RWPE1 (cell line): ENCODE results near the gene KIF3C.
"Not testable (repeated sequence)": the region's sequence is repeated elsewhere in the genome, so short reads cannot be mapped to it uniquely, and the experiment has no call there.

Experiments
- CTCF ChIA-PET: fragments of 350-600 bp; sonication (Branson Sonifier 250); formaldehyde crosslinking; extraction: SDS; loops from one replicate; lab custom pipeline; 2021; lab: Yijun Ruan, JAX
- POLR2A ChIA-PET: fragments of 400-600 bp; formaldehyde crosslinking; extraction: SDS; loops from one replicate; lab custom pipeline; 2020; ENCODE audit warnings: antibody characterized with exemption; ENCODE audit not compliant: low non-redundant PET; lab: Yijun Ruan, JAX
- DNase-seq: peaks from one replicate; pipeline ENCODE4 v3.0.0; 2012; ENCODE audit warnings: low spot score
- H3K27ac ChIP-seq: fragments of 450-650 bp; 2 replicates; pipeline ENCODE4 v1.5.1; 2017
- TF ChIP-seq, protein P1 (sequence below): fragments of 450-650 bp; conservative IDR thresholded peaks from 2 replicates; pipeline ENCODE4 v1.5.1; 2017; ENCODE audit warnings: low read depth, mild to moderate bottlenecking

The KIF3C gene

DNA sequence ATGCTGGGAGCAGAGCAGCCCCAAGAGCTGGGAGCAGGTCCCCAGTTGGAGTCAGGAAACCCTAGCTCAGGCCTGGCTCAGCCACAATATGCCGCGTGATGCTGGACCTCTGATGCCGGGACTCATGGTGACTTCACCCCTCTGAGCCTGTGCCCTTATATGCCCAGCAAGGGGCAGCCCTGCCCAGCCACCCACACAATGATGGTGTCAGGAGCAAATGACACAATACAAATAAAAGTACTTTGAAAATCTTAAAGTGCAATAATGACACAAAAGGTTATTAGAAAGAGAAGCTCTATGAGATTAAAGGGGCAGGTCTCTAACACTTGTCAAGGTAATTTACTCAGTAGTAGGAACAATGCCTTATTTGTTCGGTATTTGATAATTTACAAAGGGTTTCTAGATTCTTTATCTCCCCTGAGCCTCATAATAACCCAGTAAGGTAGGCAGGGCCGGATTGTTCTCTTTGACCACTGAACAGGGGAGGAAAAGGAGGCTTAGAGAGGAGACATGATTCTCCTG lies 18.3 kb upstream of the KIF3C start:
- ChIA-PET POLR2A (no interaction called here), CTCF (interaction anchor here (0.6 kb wide), 2 partner anchors 9 to 85 kb away, joined by 3 to 5 read pairs; no protein-coding TSS in a partner anchor)
- DNase-seq = no peak
- peak overlapping the region; percentile 86 for H3K27ac ChIP-seq
- TF ChIP-seq, protein P1, sequence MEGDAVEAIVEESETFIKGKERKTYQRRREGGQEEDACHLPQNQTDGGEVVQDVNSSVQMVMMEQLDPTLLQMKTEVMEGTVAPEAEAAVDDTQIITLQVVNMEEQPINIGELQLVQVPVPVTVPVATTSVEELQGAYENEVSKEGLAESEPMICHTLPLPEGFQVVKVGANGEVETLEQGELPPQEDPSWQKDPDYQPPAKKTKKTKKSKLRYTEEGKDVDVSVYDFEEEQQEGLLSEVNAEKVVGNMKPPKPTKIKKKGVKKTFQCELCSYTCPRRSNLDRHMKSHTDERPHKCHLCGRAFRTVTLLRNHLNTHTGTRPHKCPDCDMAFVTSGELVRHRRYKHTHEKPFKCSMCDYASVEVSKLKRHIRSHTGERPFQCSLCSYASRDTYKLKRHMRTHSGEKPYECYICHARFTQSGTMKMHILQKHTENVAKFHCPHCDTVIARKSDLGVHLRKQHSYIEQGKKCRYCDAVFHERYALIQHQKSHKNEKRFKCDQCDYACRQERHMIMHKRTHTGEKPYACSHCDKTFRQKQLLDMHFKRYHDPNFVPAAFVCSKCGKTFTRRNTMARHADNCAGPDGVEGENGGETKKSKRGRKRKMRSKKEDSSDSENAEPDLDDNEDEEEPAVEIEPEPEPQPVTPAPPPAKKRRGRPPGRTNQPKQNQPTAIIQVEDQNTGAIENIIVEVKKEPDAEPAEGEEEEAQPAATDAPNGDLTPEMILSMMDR = no peak

DNA sequence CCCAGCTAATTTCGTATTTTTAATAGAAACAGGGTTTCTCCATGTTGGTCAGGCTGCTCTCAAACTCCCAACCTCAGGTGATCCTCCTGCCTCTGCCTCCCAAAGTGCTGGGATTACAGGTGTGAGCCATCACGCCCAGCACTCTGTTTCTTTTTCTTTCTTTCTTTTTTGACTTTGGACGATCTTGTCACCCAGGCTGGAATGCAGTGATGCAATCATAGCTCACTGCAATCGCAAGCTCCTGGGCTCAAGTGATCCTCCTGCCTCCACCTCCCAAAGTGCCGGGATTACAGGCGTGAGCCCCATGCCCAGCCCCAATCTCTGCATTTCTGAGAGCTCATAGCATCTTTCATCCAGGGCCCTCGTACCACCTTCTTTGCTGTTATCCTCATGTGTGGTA lies 17.1 kb upstream of the KIF3C start:
- POLR2A ChIA-PET, DNase-seq, CTCF ChIA-PET: not testable (repeated sequence)
- H3K27ac ChIP-seq = peak overlapping the region; percentile 86

DNA sequence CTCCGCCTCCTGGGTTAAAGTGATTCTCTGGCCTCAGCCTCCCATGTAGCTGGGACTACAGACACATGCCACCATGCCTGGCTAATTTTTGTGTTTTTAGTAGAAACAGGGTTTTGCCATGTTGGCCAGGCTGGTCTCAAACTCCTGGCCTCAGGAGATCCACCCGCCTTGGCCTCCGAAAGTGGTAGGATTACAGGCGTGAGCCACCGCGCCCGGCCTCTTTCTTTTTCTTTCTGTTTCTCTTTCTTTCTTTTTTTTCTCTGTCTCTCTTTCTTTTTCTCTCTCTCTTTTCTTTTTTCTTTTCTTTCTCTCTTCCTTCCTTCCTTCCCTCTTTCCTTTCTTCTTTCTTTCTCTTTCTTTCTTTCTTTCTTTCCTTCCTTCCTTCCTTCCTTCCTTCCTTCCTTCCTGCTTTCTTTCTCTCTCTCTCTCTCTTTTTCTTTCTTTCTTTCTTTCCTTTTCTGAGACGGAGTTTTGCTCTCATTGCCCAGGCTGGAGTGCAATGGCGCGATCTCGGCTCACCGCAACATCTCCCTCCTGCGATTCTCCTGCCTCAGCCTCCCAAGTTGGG lies 16.6 kb upstream of the KIF3C start:
- CTCF ChIA-PET = not testable (repeated sequence)

DNA sequence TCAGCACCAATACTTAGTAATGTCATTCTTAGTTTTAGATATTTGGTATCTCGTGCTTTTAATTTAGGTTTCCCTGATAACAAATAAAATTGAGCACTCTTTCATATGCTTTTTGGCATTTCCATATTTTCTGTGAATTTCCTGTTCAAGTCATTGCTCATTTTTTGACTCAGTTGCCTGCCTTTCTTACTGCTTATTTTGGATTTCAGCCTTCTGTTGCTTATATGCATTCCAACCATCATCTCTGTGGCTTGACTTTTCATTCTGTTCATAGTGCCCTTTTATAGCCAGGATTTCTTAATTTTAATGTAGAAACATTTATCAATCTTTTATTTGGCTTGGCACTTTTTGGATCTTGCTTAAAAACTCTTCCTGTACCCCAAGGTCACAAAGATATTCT lies 14.5 kb upstream of the KIF3C start:
- ChIA-PET CTCF (no interaction called here), POLR2A (no interaction called here)
- no peak for DNase-seq
- TF ChIP-seq, protein P1 = no peak
- H3K27ac ChIP-seq = no peak overlapping the region

More for the DNA sequence above, 16.6 kb upstream of the KIF3C start:
- peak overlapping the region; percentile 86 for H3K27ac ChIP-seq
- DNase-seq, POLR2A ChIA-PET: not testable (repeated sequence)

DNA sequence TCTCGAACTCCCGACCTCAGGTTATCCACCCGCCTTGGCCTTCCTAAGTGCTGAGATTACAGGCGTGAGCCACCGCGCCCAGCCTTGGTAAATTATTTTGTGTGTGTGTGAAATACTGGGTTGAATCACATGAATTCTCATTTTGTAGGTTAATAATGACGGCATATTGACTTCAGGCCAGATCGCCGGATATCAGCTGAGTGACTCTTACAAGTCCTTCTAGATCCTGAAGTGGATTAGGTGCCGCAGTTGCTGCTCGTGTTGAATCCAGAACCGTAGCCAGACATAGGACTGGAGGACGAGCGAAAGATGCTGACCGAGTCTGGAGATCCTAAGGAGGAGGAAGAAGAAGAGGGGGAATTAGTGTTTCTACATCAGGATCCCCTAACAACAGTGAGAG lies 12.2 kb upstream of the KIF3C start:
- ChIA-PET CTCF (no interaction called here), POLR2A (no interaction called here)
- no peak for DNase-seq
- TF ChIP-seq, protein P1 = no peak
- no peak overlapping the region for H3K27ac ChIP-seq

DNA sequence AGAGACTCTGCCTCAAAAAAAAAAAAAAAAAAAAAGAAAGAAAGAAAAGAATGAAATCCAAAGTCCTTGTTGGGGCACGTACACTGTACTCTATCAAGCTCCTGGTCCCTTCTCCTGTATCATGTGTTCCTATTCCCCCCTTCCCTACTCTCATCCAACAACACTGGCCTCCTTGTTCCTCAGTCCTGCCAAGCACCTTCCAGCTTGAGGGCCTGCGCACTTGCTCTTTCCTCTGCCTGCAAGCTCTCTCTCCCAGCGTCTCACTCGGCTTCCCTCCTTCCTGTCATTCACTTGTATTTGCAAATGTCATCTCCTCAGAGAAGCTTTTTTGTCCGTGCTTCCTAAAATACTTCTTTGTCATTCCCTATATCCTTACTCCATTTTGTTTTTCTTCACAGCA lies 10.8 kb upstream of the KIF3C start:
- no peak for DNase-seq
- TF ChIP-seq, protein P1 = no peak
- H3K27ac ChIP-seq = no peak overlapping the region
- POLR2A ChIA-PET = no interaction called here
- CTCF ChIA-PET = interaction anchor here (0.8 to 0.9 kb wide), 2 partner anchors 42 kb away, joined by 3 read pairs; no protein-coding TSS in a partner anchor

DNA sequence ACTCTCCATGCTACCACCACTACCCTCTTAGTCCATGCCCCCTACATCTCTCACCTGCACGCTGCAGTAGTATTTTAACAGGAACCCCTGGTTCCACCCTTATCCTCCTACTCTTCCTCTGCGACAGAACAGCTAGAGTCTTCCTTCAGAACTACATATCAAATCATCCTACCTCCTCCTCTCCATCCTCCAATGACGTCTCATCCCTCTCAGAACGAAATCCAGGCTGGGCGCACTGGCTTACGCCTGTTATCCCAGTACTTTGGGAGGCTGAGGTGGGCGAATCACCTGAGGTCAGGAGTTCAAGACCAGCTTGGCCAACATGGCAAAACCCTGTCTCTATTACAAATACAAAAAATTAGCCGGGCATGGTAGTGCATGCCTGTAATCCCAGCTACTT lies 10.3 kb upstream of the KIF3C start:
- no peak overlapping the region for H3K27ac ChIP-seq
- ChIA-PET CTCF (interaction anchor here (0.9 to 1.2 kb wide), 2 partner anchors 43 to 87 kb away, joined by 3 to 6 read pairs; no protein-coding TSS in a partner anchor), POLR2A (no interaction called here)
- no peak for DNase-seq
- TF ChIP-seq, protein P1 = no peak
